Stimulated activated CD8-positive, alpha-beta memory T cell treated with anti-CD3 and anti-CD28 coated beads, Interleukin-7, amount 100 ng/mL, for 48 hours (primary cell): Measurements from ENCODE around the gene B3GNT2.
"Not testable (repeated sequence)": the region's sequence is repeated elsewhere in the genome, so short reads cannot be mapped to it uniquely, and the experiment has no call there.

Experiments
- DNase-seq, 2 donors: peaks; one replicate each; pipeline ENCODE4 v3.0.0-alpha.2; 2020; ENCODE audit warnings: low read depth in 1 of 2; ENCODE audit errors: extremely low read depth in 1 of 2

The B3GNT2 gene

GRCh38 chr2:62234755-62235655, 39.1 kb downstream of the B3GNT2 start:
- DNase-seq, result no peak

- DNase-seq, result no peak
Measured at GRCh38 chr2:62236499-62236898, 40.6 kb downstream of the B3GNT2 start.

GRCh38 chr2:62238236-62238635, 42.3 kb downstream of the B3GNT2 start:
- no peak for DNase-seq

GRCh38 chr2:62240546-62240945, 44.6 kb downstream of the B3GNT2 start:
- no peak for DNase-seq

GRCh38 chr2:62243983-62244382, 48.1 kb downstream of the B3GNT2 start:
- no peak for DNase-seq

- no peak for DNase-seq
Measured at GRCh38 chr2:62248226-62248625, 52.3 kb downstream of the B3GNT2 start.

GRCh38 chr2:62250239-62250638, 54.3 kb downstream of the B3GNT2 start:
- no peak for DNase-seq

- DNase-seq, result no peak
Measured at GRCh38 chr2:62254424-62255266, 58.7 kb downstream of the B3GNT2 start.

GRCh38 chr2:62257466-62257865, 61.6 kb downstream of the B3GNT2 start:
- no peak for DNase-seq

GRCh38 chr2:62263076-62263715, 67.3 kb downstream of the B3GNT2 start:
- DNase-seq, result no peak

GRCh38 chr2:62264186-62264585, 68.3 kb downstream of the B3GNT2 start:
- DNase-seq, result no peak

GRCh38 chr2:62265106-62265505, 69.2 kb downstream of the B3GNT2 start:
- no peak for DNase-seq

GRCh38 chr2:62266433-62267038, 70.6 kb downstream of the B3GNT2 start:
- DNase-seq, result no peak

GRCh38 chr2:62267696-62268095, 71.8 kb downstream of the B3GNT2 start:
- DNase-seq, result no peak

GRCh38 chr2:62268681-62269188, 72.8 kb downstream of the B3GNT2 start:
- DNase-seq, result not testable (repeated sequence)

GRCh38 chr2:62270728-62271127, 74.8 kb downstream of the B3GNT2 start:
- DNase-seq, result no peak
